ENCODE measurements around the gene TBP. TPM values are rescaled to one million over a fixed set of nuclear protein-coding genes. Genes with fewer than 3 reads are reported as not detected.

Gene TBP
- total and polyA plus RNA-seq, 2 of the 13 experiments (the other 11 are each of a cell fraction or from before 2014, with no cell fraction given) = 21.7 to 28.1 TPM

DNA sequence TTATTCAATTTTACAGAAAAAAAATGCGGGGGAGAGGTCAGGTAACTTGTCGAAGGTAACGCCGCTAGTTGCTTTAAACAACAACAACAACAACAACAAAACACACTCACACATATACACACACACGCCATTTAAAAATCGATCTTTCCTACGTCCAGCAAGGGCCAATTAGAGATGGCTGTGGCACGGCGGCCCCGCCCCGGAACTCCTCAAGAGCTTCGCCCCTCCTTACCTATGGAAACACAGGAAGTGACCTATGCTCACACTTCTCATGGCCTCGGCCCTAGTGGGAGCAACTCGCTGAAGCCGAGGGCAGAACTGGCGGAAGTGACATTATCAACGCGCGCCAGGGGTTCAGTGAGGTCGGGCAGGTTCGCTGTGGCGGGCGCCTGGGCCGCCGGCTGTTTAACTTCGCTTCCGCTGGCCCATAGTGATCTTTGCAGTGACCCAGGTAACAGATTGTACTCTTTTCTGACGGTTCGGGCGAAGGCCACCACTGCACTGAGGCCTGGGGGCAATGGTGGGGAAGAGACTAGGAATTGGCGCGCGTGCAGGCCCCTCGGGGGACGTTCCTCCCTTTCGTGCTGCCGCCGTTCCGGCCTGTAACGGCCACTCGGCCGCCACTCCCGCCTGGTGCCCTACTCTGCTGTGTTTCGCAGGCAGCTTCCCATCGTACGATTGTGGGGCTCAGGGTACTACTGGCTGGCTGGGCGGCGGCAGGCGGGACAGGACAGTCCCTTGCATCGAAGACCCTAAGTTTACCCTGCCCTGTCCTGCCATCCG is at the start of gene TBP (continued):
- peak; percentile 85; the same call in 1 of the 2 replicates for TF ChIP-seq ZNF670 (CRISPR knock-in tag; IDR thresholded peaks at IDR 0.05; ENCODE audit: borderline replicate concordance)
- TF ChIP-seq RFX5 (IDR thresholded peaks at IDR 0.05; ENCODE audit: low read depth, low read length) = no peak
- TF ChIP-seq REXO4 (CRISPR knock-in tag; IDR thresholded peaks at IDR 0.05; ENCODE audit: borderline replicate concordance) = no peak
- TF ChIP-seq ZNF251 (CRISPR knock-in tag; IDR thresholded peaks at IDR 0.05) = no peak
- peak; percentile 80 for TF ChIP-seq FOXO1 (CRISPR knock-in tag; IDR thresholded peaks at IDR 0.05)
- TF ChIP-seq ZNF766 (CRISPR knock-in tag; IDR thresholded peaks at IDR 0.05; ENCODE audit: borderline replicate concordance) = peak; percentile 25; the same call in 1 of the 2 replicates
- TF ChIP-seq MXD3 (CRISPR knock-in tag; IDR thresholded peaks at IDR 0.05) = peak; percentile 64
- TF ChIP-seq, protein P1, sequence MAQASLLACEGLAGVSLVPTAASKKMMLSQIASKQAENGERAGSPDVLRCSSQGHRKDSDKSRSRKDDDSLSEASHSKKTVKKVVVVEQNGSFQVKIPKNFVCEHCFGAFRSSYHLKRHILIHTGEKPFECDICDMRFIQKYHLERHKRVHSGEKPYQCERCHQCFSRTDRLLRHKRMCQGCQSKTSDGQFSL (CRISPR knock-in tag; IDR thresholded peaks at IDR 0.05) = no peak; the same call in 1 of the 2 replicates
- TF ChIP-seq STAT5B (CRISPR knock-in tag; IDR thresholded peaks at IDR 0.05) = no peak
- TF ChIP-seq HINFP (CRISPR knock-in tag; IDR thresholded peaks at IDR 0.05; ENCODE audit: low read depth) = peak; percentile 35; the same call in 1 of the 2 replicates
- TF ChIP-seq AHDC1 (CRISPR knock-in tag; IDR thresholded peaks at IDR 0.05; ENCODE audit: borderline replicate concordance) = 0 out of 2 replicates have a peak, but pooled peaks have one; percentile 17
- TF ChIP-seq, protein P2, sequence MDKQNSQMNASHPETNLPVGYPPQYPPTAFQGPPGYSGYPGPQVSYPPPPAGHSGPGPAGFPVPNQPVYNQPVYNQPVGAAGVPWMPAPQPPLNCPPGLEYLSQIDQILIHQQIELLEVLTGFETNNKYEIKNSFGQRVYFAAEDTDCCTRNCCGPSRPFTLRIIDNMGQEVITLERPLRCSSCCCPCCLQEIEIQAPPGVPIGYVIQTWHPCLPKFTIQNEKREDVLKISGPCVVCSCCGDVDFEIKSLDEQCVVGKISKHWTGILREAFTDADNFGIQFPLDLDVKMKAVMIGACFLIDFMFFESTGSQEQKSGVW (CRISPR knock-in tag; IDR thresholded peaks at IDR 0.05; ENCODE audit: borderline replicate concordance) = no peak
- peak; percentile 64; the same call in 1 of the 2 replicates for TF ChIP-seq ARID5B (CRISPR knock-in tag; IDR thresholded peaks at IDR 0.05)
- peak; percentile 73; the same call in 1 of the 2 replicates for TF ChIP-seq HES4 (CRISPR knock-in tag; IDR thresholded peaks at IDR 0.05; ENCODE audit: borderline replicate concordance)
- no peak for TF ChIP-seq ZNF552 (CRISPR knock-in tag; IDR thresholded peaks at IDR 0.05; ENCODE audit: borderline replicate concordance)

All from HepG2 (cell line).